GM18858 (cell line): Measurements from ENCODE around the gene IGDCC3.

Experiments
- ATAC-seq: cut with Tn5 transposase; IDR thresholded peaks from one replicate; pipeline ENCODE4 v1.9.1; 2021; ENCODE audit not compliant: unreplicated experiment

The IGDCC3 gene

GRCh38 chr15:65329288-65329983 lies 48.4 kb downstream of the IGDCC3 start:
- ATAC-seq, result no peak

GRCh38 chr15:65328506-65329287 lies 49.1 kb downstream of the IGDCC3 start:
- no peak for ATAC-seq

GRCh38 chr15:65327651-65328393 lies 50.0 kb downstream of the IGDCC3 start:
- no peak for ATAC-seq

GRCh38 chr15:65326818-65327217 lies 51.0 kb downstream of the IGDCC3 start:
- ATAC-seq, result no peak

- ATAC-seq, result no peak
Measured at GRCh38 chr15:65326117-65326526, 51.7 kb downstream of the IGDCC3 start.

- ATAC-seq, result no peak
Measured at GRCh38 chr15:65323071-65323511, 54.7 kb downstream of the IGDCC3 start.

- no peak for ATAC-seq
Measured at GRCh38 chr15:65318870-65319356, 58.9 kb downstream of the IGDCC3 start.

GRCh38 chr15:65312400-65312916 lies 65.3 kb downstream of the IGDCC3 start:
- ATAC-seq, result no peak

- no peak for ATAC-seq
Measured at GRCh38 chr15:65311760-65312159, 66.0 kb downstream of the IGDCC3 start.

GRCh38 chr15:65310431-65311137 lies 67.2 kb downstream of the IGDCC3 start:
- no peak for ATAC-seq

- no peak for ATAC-seq
Measured at GRCh38 chr15:65309882-65310418, 67.9 kb downstream of the IGDCC3 start.

GRCh38 chr15:65307978-65308377 lies 69.8 kb downstream of the IGDCC3 start:
- ATAC-seq, result no peak

GRCh38 chr15:65306551-65306950 lies 71.3 kb downstream of the IGDCC3 start:
- no peak for ATAC-seq

- no peak for ATAC-seq
Measured at GRCh38 chr15:65305776-65306175, 72.0 kb downstream of the IGDCC3 start.

GRCh38 chr15:65305150-65305758 lies 72.5 kb downstream of the IGDCC3 start:
- no peak for ATAC-seq

GRCh38 chr15:65304381-65305149 lies 73.2 kb downstream of the IGDCC3 start, which contains the start of gene RNU5B-1:
Gene RNU5B-1, plus strand, starts transcription at chr15:65304677.
- ATAC-seq, result peak; percentile 56

GRCh38 chr15:65303687-65304380 lies 74.0 kb downstream of the IGDCC3 start:
- ATAC-seq, result peak; percentile 4

GRCh38 chr15:65302061-65302460 lies 75.7 kb downstream of the IGDCC3 start:
- ATAC-seq, result no peak
